ENCODE measurements around the gene NDUFV3.

DNA sequence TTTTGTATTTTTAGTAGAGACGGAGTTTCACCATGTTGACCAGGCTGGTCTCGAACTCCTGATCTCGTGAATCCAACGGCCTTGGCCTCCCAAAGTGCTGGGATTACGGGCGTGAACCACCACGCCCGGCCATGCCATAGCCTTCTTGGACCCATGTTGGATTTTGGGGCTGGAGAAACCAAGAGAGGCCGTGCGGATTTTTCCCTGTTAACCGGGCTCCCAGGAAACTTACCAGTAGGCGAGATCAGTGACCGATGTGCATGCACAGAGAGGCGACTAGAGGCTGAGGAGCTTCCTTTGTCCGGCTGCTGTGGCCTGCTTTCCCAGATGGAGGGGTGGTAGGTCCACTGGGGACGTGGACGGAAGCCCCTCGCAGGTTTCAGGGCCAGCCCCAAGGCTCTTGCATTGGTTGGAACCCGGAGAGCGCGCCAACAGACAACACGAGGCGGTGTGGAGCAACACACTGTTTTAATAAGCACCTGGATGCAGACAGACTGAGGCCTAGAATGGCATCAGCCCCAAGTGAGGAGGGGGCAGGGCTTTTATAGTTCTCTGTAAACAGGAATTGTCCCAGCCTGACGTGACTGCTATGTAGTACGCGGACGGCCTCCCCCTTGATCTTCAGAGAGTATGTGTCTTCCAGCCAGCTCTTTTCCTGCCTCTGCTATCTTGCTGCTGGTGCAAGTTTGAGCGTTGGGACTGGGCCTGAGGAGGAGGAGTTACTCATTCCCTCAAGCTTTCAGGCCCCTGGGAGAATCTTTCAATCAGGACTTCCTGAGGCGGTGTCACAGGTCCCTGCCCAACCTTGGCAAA, 32.2 kb downstream of the NDUFV3 start, which contains the start of gene ERVH48-1:
- TF ChIP-seq, protein P1, sequence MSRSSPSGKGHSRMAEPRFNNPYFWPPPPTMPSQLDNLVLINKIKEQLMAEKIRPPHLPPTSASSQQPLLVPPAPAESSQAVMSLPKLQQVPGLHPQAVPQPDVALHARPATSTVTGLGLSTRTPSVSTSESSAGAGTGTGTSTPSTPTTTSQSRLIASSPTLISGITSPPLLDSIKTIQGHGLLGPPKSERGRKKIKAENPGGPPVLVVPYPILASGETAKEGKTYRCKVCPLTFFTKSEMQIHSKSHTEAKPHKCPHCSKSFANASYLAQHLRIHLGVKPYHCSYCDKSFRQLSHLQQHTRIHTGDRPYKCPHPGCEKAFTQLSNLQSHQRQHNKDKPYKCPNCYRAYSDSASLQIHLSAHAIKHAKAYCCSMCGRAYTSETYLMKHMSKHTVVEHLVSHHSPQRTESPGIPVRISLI (tag by site-specific recombination; IDR thresholded peaks at IDR 0.05) = no peak
- TF ChIP-seq ZNF548 (tag by site-specific recombination; IDR thresholded peaks at IDR 0.05) = no peak
- no peak for TF ChIP-seq BCL11A (tag by site-specific recombination; IDR thresholded peaks at IDR 0.05; ENCODE audit: low read depth)
- no peak for TF ChIP-seq ZNF138 (tag by site-specific recombination; IDR thresholded peaks at IDR 0.05; ENCODE audit: borderline replicate concordance)
- TF ChIP-seq, protein P2, sequence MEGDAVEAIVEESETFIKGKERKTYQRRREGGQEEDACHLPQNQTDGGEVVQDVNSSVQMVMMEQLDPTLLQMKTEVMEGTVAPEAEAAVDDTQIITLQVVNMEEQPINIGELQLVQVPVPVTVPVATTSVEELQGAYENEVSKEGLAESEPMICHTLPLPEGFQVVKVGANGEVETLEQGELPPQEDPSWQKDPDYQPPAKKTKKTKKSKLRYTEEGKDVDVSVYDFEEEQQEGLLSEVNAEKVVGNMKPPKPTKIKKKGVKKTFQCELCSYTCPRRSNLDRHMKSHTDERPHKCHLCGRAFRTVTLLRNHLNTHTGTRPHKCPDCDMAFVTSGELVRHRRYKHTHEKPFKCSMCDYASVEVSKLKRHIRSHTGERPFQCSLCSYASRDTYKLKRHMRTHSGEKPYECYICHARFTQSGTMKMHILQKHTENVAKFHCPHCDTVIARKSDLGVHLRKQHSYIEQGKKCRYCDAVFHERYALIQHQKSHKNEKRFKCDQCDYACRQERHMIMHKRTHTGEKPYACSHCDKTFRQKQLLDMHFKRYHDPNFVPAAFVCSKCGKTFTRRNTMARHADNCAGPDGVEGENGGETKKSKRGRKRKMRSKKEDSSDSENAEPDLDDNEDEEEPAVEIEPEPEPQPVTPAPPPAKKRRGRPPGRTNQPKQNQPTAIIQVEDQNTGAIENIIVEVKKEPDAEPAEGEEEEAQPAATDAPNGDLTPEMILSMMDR (tag by site-specific recombination; IDR thresholded peaks at IDR 0.05) = no peak
- TF ChIP-seq, protein P3, sequence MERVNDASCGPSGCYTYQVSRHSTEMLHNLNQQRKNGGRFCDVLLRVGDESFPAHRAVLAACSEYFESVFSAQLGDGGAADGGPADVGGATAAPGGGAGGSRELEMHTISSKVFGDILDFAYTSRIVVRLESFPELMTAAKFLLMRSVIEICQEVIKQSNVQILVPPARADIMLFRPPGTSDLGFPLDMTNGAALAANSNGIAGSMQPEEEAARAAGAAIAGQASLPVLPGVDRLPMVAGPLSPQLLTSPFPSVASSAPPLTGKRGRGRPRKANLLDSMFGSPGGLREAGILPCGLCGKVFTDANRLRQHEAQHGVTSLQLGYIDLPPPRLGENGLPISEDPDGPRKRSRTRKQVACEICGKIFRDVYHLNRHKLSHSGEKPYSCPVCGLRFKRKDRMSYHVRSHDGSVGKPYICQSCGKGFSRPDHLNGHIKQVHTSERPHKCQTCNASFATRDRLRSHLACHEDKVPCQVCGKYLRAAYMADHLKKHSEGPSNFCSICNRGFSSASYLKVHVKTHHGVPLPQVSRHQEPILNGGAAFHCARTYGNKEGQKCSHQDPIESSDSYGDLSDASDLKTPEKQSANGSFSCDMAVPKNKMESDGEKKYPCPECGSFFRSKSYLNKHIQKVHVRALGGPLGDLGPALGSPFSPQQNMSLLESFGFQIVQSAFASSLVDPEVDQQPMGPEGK (tag by site-specific recombination; IDR thresholded peaks at IDR 0.05) = no peak
- TF ChIP-seq ZNF248 (tag by site-specific recombination; IDR thresholded peaks at IDR 0.05) = no peak
